ENCODE data around the gene DCLK1.

GRCh38 chr13:35914662-35915061 lies 216.5 kb downstream of the DCLK1 start:
- TF ChIP-seq CTCF (IDR thresholded peaks at IDR 0.05 in 2 of 3, conservative IDR thresholded peaks at IDR 0.05 in 1 of 3; ENCODE audit: control insufficient read depth in 2 of 3, extremely low read depth in 1 of 3, insufficient read depth in 1 of 3, low read depth in 3 of 3, low read length in 3 of 3) (no peak), ZNF207 (IDR thresholded peaks at IDR 0.05; ENCODE audit: borderline replicate concordance) (no peak), SP1 (IDR thresholded peaks at IDR 0.05; ENCODE audit: low read depth, low read length) (no peak), SMAD1 (IDR thresholded peaks at IDR 0.05; ENCODE audit: low read depth, partially characterized antibody) (no peak), MYC (IDR thresholded peaks at IDR 0.05; ENCODE audit: insufficient read depth, insufficient read length, insufficient replicate concordance, low read length, severe bottlenecking) (no peak), POLR2AphosphoS2 (IDR thresholded peaks at IDR 0.05; ENCODE audit: low read depth, low read length) (no peak), CBX5 (IDR thresholded peaks at IDR 0.05; ENCODE audit: low read depth) (no peak), CBX3 (IDR thresholded peaks at IDR 0.05; ENCODE audit: borderline replicate concordance, low read depth) (no peak), CBFB (IDR thresholded peaks at IDR 0.05; ENCODE audit: low read depth) (no peak), HCFC1 (IDR thresholded peaks at IDR 0.05; ENCODE audit: low read length) (no peak)
- TF ChIP-seq, protein P1, sequence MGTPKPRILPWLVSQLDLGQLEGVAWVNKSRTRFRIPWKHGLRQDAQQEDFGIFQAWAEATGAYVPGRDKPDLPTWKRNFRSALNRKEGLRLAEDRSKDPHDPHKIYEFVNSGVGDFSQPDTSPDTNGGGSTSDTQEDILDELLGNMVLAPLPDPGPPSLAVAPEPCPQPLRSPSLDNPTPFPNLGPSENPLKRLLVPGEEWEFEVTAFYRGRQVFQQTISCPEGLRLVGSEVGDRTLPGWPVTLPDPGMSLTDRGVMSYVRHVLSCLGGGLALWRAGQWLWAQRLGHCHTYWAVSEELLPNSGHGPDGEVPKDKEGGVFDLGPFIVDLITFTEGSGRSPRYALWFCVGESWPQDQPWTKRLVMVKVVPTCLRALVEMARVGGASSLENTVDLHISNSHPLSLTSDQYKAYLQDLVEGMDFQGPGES (IDR thresholded peaks at IDR 0.05): no peak
- TF ChIP-seq, protein P2, sequence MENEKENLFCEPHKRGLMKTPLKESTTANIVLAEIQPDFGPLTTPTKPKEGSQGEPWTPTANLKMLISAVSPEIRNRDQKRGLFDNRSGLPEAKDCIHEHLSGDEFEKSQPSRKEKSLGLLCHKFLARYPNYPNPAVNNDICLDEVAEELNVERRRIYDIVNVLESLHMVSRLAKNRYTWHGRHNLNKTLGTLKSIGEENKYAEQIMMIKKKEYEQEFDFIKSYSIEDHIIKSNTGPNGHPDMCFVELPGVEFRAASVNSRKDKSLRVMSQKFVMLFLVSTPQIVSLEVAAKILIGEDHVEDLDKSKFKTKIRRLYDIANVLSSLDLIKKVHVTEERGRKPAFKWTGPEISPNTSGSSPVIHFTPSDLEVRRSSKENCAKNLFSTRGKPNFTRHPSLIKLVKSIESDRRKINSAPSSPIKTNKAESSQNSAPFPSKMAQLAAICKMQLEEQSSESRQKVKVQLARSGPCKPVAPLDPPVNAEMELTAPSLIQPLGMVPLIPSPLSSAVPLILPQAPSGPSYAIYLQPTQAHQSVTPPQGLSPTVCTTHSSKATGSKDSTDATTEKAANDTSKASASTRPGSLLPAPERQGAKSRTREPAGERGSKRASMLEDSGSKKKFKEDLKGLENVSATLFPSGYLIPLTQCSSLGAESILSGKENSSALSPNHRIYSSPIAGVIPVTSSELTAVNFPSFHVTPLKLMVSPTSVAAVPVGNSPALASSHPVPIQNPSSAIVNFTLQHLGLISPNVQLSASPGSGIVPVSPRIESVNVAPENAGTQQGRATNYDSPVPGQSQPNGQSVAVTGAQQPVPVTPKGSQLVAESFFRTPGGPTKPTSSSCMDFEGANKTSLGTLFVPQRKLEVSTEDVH (IDR thresholded peaks at IDR 0.05; ENCODE audit: low read depth, partially characterized antibody): no peak
- TF ChIP-seq, protein P3, sequence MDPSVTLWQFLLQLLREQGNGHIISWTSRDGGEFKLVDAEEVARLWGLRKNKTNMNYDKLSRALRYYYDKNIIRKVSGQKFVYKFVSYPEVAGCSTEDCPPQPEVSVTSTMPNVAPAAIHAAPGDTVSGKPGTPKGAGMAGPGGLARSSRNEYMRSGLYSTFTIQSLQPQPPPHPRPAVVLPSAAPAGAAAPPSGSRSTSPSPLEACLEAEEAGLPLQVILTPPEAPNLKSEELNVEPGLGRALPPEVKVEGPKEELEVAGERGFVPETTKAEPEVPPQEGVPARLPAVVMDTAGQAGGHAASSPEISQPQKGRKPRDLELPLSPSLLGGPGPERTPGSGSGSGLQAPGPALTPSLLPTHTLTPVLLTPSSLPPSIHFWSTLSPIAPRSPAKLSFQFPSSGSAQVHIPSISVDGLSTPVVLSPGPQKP (IDR thresholded peaks at IDR 0.05; ENCODE audit: low read depth, low read length): no peak
